HG02610 (cell line): ENCODE data around the gene ADORA2A.

Experiments
- ATAC-seq: cut with Tn5 transposase; IDR thresholded peaks from one replicate; pipeline ENCODE4 v1.9.1; 2021; ENCODE audit warnings: mild to moderate bottlenecking, moderate library complexity; ENCODE audit not compliant: unreplicated experiment

The ADORA2A gene

GRCh38 chr22:24417200-24417599, 10.2 kb upstream of the ADORA2A start:
- no peak for ATAC-seq

- no peak for ATAC-seq
Observed at GRCh38 chr22:24417901-24418641, 9.3 kb upstream of the ADORA2A start.

GRCh38 chr22:24418786-24419474, 8.5 kb upstream of the ADORA2A start:
- no peak for ATAC-seq

- no peak for ATAC-seq
Observed at GRCh38 chr22:24419475-24419850, 7.9 kb upstream of the ADORA2A start.

- no peak for ATAC-seq
Observed at GRCh38 chr22:24420072-24420976, 7.1 kb upstream of the ADORA2A start.

GRCh38 chr22:24420977-24421343, 6.4 kb upstream of the ADORA2A start:
- no peak for ATAC-seq

GRCh38 chr22:24421428-24421931, 5.9 kb upstream of the ADORA2A start:
- ATAC-seq: no peak

- ATAC-seq: no peak
Observed at GRCh38 chr22:24422102-24422665, 5.2 kb upstream of the ADORA2A start.

- ATAC-seq: no peak
Observed at GRCh38 chr22:24423519-24424000, 3.8 kb upstream of the ADORA2A start.

- no peak for ATAC-seq
Observed at GRCh38 chr22:24424001-24424900, 3.1 kb upstream of the ADORA2A start.

- ATAC-seq: no peak
Observed at GRCh38 chr22:24424901-24425775, 2.3 kb upstream of the ADORA2A start.

GRCh38 chr22:24426436-24426835, 963 bp upstream of the ADORA2A start:
- ATAC-seq: no peak

GRCh38 chr22:24426851-24427499, 424 bp upstream of the ADORA2A start:
- no peak for ATAC-seq

- ATAC-seq: no peak
Observed at GRCh38 chr22:24428751-24429410, 1.5 kb downstream of the ADORA2A start.

GRCh38 chr22:24429411-24430365, 2.3 kb downstream of the ADORA2A start:
- no peak for ATAC-seq

GRCh38 chr22:24430431-24431308, 3.3 kb downstream of the ADORA2A start:
- no peak for ATAC-seq
